ENCODE results near the gene ACKR2. TPM values are rescaled to one million over a fixed set of nuclear protein-coding genes. Genes with fewer than 3 reads are reported as not detected.

The ACKR2 gene
- total and polyA plus RNA-seq, 12 donors, result 0.15 to 2.1 (median 1.1) TPM

DNA sequence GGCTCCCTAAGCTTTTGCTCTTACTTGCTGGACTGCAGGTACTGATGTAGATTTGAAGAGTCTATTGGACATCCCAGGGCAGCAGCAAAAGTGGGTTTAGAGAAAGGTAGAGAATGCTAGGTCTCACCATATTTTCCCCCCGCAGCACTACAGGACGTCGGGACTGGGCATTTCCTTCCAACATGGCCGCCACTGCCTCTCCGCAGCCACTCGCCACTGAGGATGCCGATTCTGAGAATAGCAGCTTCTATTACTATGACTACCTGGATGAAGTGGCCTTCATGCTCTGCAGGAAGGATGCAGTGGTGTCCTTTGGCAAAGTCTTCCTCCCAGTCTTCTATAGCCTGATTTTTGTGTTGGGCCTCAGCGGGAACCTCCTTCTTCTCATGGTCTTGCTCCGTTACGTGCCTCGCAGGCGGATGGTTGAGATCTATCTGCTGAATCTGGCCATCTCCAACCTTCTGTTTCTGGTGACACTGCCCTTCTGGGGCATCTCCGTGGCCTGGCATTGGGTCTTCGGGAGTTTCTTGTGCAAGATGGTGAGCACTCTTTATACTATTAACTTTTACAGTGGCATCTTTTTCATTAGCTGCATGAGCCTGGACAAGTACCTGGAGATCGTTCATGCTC, 55.2 kb downstream of the ACKR2 start:
- 94 to 96% methylated on average over 15 of the region's 15 CpGs for WGBS, 2 donors
- ATAC-seq (no peak), DNase-seq (no peak)
- Histone ChIP-seq H3K9me3 (peaks cover 0 to 6% (median 0%) of the 10 kb centered on the region in 11 donors), H3K36me3 (no peaks in the 10 kb centered on the region), H3K27ac (no peak overlapping the region), H3K4me3 (no peak overlapping the region), H3K4me1 (no peaks in the 10 kb centered on the region), H3K27me3 (no peaks in the 10 kb centered on the region)
- intact Hi-C loops (cut with DNase I), result no loop called here
- TF ChIP-seq, protein P1, sequence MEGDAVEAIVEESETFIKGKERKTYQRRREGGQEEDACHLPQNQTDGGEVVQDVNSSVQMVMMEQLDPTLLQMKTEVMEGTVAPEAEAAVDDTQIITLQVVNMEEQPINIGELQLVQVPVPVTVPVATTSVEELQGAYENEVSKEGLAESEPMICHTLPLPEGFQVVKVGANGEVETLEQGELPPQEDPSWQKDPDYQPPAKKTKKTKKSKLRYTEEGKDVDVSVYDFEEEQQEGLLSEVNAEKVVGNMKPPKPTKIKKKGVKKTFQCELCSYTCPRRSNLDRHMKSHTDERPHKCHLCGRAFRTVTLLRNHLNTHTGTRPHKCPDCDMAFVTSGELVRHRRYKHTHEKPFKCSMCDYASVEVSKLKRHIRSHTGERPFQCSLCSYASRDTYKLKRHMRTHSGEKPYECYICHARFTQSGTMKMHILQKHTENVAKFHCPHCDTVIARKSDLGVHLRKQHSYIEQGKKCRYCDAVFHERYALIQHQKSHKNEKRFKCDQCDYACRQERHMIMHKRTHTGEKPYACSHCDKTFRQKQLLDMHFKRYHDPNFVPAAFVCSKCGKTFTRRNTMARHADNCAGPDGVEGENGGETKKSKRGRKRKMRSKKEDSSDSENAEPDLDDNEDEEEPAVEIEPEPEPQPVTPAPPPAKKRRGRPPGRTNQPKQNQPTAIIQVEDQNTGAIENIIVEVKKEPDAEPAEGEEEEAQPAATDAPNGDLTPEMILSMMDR (IDR thresholded peaks at IDR 0.05), result no peak

DNA sequence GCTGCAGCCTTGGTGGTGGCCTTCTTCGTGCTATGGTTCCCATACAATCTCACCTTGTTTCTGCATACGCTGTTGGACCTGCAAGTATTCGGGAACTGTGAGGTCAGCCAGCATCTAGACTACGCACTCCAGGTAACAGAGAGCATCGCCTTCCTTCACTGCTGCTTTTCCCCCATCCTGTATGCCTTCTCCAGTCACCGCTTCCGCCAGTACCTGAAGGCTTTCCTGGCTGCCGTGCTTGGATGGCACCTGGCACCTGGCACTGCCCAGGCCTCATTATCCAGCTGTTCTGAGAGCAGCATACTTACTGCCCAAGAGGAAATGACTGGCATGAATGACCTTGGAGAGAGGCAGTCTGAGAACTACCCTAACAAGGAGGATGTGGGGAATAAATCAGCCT, 56.0 kb downstream of the ACKR2 start:
- Histone ChIP-seq H3K36me3 (no peaks in the 10 kb centered on the region), H3K27me3 (no peaks in the 10 kb centered on the region), H3K4me1 (no peaks in the 10 kb centered on the region), H3K4me3 (no peak overlapping the region), H3K9me3 (peaks cover 0 to 6% (median 0%) of the 10 kb centered on the region in 11 donors), H3K27ac (no peak overlapping the region)
- intact Hi-C loops (cut with DNase I), result no loop called here
- DNase-seq (no peak), ATAC-seq (no peak)
- TF ChIP-seq, protein P1 (IDR thresholded peaks at IDR 0.05), result no peak
- 96 to 98% methylated on average over 8 of the region's 8 CpGs for WGBS, 2 donors

DNA sequence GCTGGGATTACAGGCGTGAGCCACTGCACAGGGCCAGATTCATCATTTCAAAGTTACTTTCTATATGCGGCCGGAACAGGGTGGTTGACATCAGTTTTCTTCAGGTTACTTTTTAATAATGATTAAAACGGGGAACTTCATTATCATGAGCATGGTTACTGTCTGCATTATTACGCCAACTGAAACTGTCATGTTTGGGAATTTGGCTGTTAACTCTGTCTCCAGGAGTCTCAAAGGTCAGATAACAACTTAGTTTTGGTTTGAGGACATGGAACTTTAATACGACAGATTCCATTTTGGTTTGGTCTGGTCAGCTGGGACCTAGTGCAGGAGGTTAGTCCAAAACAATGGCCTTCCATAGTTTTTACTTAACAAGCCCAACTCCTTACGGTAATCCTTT, 57.9 kb downstream of the ACKR2 start:
- intact Hi-C loops (cut with DNase I), result no loop called here
- no peak overlapping the region for H3K4me3 ChIP-seq
- peaks cover 0 to 13% (median 9%) of the 10 kb centered on the region in 9 donors for H3K4me1 ChIP-seq
- H3K27ac ChIP-seq, result no peak overlapping the region
- H3K36me3 ChIP-seq, result no peaks in the 10 kb centered on the region
- ATAC-seq, result no peak
- no peak for DNase-seq
- TF ChIP-seq, protein P1 (IDR thresholded peaks at IDR 0.05), result no peak
- H3K27me3 ChIP-seq, result no peaks in the 10 kb centered on the region
- WGBS, 2 donors, result 86 to 87% methylated on average over 7 of the region's 7 CpGs
- H3K9me3 ChIP-seq, result no peaks in the 10 kb centered on the region

DNA sequence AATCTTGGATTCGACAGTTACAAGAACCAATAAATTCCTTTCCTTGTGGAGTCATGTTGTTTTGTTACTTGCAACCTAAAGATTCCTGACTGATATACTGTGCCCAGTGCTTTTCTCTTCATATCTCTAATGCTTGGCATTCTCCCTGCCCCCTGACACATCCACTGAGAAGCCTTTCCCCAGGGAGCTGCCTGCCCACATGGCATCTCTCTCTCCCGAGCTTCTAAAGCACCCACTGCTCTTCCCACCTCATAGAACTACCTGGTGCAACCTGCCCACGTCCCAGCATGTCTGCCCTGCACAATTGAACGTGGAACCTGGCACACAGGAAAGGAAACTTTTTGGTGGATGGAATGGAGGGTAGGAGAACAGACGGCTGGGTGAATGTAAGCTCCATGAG, 59.6 kb downstream of the ACKR2 start:
- WGBS, 2 donors, result 73 to 87% methylated on average over 5 of the region's 5 CpGs
- DNase-seq (no peak), ATAC-seq (no peak)
- H3K4me1 ChIP-seq, result peaks cover 0 to 20% (median 11%) of the 10 kb centered on the region in 9 donors
- H3K27ac ChIP-seq, result no peak overlapping the region
- H3K4me3 ChIP-seq, result no peak overlapping the region
- intact Hi-C loops (cut with DNase I), result no loop called here
- TF ChIP-seq, protein P1 (IDR thresholded peaks at IDR 0.05), result no peak
- no peaks in the 10 kb centered on the region for H3K9me3 ChIP-seq
- H3K36me3 ChIP-seq, result no peaks in the 10 kb centered on the region
- no peaks in the 10 kb centered on the region for H3K27me3 ChIP-seq
